ENCODE results near the gene ABR.
A peak's percentile ranks its signal among the peaks of the same experiment; 100 is the strongest.

Gene ABR

DNA sequence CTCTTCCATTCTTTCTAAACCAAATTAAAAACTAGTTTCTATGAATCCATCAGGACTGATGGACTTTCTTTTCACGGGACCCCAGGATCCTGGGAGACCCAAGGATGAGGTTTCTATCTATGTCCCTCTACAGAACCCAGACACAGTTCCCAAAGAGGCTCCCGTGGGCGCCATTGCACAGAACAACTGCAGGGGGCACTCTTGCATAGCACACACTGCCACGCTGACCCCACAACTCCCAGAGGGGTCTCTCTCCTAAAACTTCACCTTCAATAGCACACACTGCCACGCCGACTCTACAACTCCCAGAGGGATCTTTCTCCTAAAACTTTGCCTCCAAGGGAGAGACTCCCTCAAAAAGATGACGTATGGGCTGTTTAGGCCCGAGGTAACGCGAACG, 9.0 kb downstream of the ABR start:
- H3F3A ChIP-seq (ENCODE audit: insufficient read depth, low read length): no peaks in the 10 kb centered on the region
- no peak for DNase-seq
- no peaks in the 10 kb centered on the region for H3K36me3 ChIP-seq (replicated peaks; ENCODE audit: insufficient read depth, low read length)
- H3K27me3 ChIP-seq (replicated peaks; ENCODE audit: insufficient read depth, low read length): peaks cover 89% of the 10 kb centered on the region
- no peaks in the 10 kb centered on the region for H3K9me2 ChIP-seq (replicated peaks; ENCODE audit: insufficient read depth, low read length)
- H3K4me2 ChIP-seq (ENCODE audit: low read depth, low read length): no peak overlapping the region
- H3K9ac ChIP-seq (ENCODE audit: low read length): no peak overlapping the region
- no peaks in the 10 kb centered on the region for H4K20me1 ChIP-seq (ENCODE audit: insufficient read depth, low read length)
- H3K9me3 ChIP-seq (replicated peaks; ENCODE audit: insufficient read depth, low read length): no peaks in the 10 kb centered on the region
- TF ChIP-seq EZH2phosphoT487 (IDR thresholded peaks at IDR 0.05; ENCODE audit: low read length): no peak
- TF ChIP-seq, protein P1, sequence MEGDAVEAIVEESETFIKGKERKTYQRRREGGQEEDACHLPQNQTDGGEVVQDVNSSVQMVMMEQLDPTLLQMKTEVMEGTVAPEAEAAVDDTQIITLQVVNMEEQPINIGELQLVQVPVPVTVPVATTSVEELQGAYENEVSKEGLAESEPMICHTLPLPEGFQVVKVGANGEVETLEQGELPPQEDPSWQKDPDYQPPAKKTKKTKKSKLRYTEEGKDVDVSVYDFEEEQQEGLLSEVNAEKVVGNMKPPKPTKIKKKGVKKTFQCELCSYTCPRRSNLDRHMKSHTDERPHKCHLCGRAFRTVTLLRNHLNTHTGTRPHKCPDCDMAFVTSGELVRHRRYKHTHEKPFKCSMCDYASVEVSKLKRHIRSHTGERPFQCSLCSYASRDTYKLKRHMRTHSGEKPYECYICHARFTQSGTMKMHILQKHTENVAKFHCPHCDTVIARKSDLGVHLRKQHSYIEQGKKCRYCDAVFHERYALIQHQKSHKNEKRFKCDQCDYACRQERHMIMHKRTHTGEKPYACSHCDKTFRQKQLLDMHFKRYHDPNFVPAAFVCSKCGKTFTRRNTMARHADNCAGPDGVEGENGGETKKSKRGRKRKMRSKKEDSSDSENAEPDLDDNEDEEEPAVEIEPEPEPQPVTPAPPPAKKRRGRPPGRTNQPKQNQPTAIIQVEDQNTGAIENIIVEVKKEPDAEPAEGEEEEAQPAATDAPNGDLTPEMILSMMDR (IDR thresholded peaks at IDR 0.05; ENCODE audit: low read length): peak; percentile 19; the same call in 1 of the 2 replicates
- H3K79me2 ChIP-seq (ENCODE audit: low read length): no peaks in the 10 kb centered on the region
- H2AFZ ChIP-seq (ENCODE audit: low read length): no peak overlapping the region
- no peak overlapping the region for H3K4me3 ChIP-seq (ENCODE audit: low read length)
- no peak overlapping the region for H3K27ac ChIP-seq (ENCODE audit: low read length)
- no peaks in the 10 kb centered on the region for H3K4me1 ChIP-seq (ENCODE audit: low read length)

DNA sequence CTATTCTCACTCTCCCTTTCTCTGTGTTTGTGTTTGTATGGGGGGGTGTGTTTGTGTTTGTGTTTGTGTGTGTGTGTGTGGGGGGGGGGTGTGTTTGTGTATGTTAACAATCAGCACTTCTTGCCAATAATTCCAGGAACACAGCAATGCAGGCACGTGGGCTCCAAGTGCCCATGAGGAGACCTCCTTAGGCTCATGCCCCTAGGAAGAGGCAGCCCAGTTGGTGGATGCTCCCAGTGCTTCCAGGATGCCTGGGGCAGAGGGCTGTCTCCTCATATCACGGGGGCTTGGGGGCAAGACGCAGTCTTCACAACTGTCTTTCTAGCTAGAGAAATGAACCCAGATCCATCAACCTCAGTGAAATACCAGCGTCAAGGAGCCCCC, 9.9 kb downstream of the ABR start:
- H3K4me3 ChIP-seq (ENCODE audit: low read length): no peak overlapping the region
- DNase-seq: no peak
- no peaks in the 10 kb centered on the region for H4K20me1 ChIP-seq (ENCODE audit: insufficient read depth, low read length)
- no peaks in the 10 kb centered on the region for H3K36me3 ChIP-seq (replicated peaks; ENCODE audit: insufficient read depth, low read length)
- H3F3A ChIP-seq (ENCODE audit: insufficient read depth, low read length): no peaks in the 10 kb centered on the region
- TF ChIP-seq EZH2phosphoT487 (IDR thresholded peaks at IDR 0.05; ENCODE audit: low read length) (no peak), EZH2 (optimal IDR thresholded peaks at IDR 0.05; ENCODE audit: low read depth, low read length) (no peak)
- TF ChIP-seq, protein P1 (IDR thresholded peaks at IDR 0.05; ENCODE audit: low read length): no peak
- H3K9ac ChIP-seq (ENCODE audit: low read length): no peak overlapping the region
- peaks cover 91% of the 10 kb centered on the region for H3K27me3 ChIP-seq (replicated peaks; ENCODE audit: insufficient read depth, low read length)
- no peak overlapping the region for H2AFZ ChIP-seq (ENCODE audit: low read length)
- no peaks in the 10 kb centered on the region for H3K9me3 ChIP-seq (replicated peaks; ENCODE audit: insufficient read depth, low read length)
- no peaks in the 10 kb centered on the region for H3K9me2 ChIP-seq (replicated peaks; ENCODE audit: insufficient read depth, low read length)
- H3K4me1 ChIP-seq (ENCODE audit: low read length): no peaks in the 10 kb centered on the region
- H3K4me2 ChIP-seq (ENCODE audit: low read depth, low read length): no peak overlapping the region
- no peaks in the 10 kb centered on the region for H3K79me2 ChIP-seq (ENCODE audit: low read length)
- H3K27ac ChIP-seq (ENCODE audit: low read length): no peak overlapping the region

DNA sequence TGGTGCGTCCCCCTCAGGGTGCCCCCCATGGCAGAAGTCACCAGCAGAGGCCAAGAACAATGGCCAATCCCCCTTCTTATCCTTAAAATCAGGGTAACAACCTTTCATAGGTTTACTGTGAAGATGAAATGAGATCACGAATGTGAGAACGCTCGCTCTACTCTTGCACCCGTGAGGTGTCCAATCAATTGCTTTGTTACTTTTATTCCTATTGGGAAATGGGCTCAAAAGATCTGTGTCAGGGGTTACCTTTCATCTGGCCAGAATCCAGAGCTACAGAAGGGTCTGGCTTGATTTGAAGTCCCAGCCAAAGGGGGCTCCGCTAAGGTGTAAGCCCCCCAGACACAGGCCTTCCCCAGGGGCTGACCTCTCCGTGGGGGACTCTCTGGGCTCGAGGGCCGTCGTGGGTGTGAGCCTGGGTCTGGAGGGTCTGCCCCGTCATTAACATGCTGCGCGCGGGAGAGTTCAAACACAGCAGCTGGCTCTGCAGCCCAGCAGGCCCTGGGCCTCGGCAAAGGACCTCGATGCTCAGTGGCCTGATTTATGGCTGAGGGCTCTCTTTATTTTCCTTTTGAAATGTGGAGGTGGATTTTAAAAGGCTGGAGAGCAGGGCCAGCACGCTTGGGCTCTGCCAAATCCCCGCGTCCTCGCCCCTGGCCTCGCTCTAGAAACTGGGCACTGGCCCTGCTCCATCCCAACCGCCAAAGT, 10.4 kb downstream of the ABR start:
- peaks cover 92% of the 10 kb centered on the region for H3K27me3 ChIP-seq (replicated peaks; ENCODE audit: insufficient read depth, low read length)
- DNase-seq: no peak
- no peak overlapping the region for H3K27ac ChIP-seq (ENCODE audit: low read length)
- H3K4me1 ChIP-seq (ENCODE audit: low read length): no peaks in the 10 kb centered on the region
- H4K20me1 ChIP-seq (ENCODE audit: insufficient read depth, low read length): no peaks in the 10 kb centered on the region
- H3K79me2 ChIP-seq (ENCODE audit: low read length): no peaks in the 10 kb centered on the region
- no peaks in the 10 kb centered on the region for H3F3A ChIP-seq (ENCODE audit: insufficient read depth, low read length)
- H3K9ac ChIP-seq (ENCODE audit: low read length): no peak overlapping the region
- no peaks in the 10 kb centered on the region for H3K9me2 ChIP-seq (replicated peaks; ENCODE audit: insufficient read depth, low read length)
- no peak overlapping the region for H3K4me3 ChIP-seq (ENCODE audit: low read length)
- H2AFZ ChIP-seq (ENCODE audit: low read length): no peak overlapping the region
- no peaks in the 10 kb centered on the region for H3K36me3 ChIP-seq (replicated peaks; ENCODE audit: insufficient read depth, low read length)
- TF ChIP-seq, protein P1 (IDR thresholded peaks at IDR 0.05; ENCODE audit: low read length): no peak
- TF ChIP-seq EZH2phosphoT487 (IDR thresholded peaks at IDR 0.05; ENCODE audit: low read length): no peak
- no peak for TF ChIP-seq EZH2 (optimal IDR thresholded peaks at IDR 0.05; ENCODE audit: low read depth, low read length)
- no peak overlapping the region for H3K4me2 ChIP-seq (ENCODE audit: low read depth, low read length)
- no peaks in the 10 kb centered on the region for H3K9me3 ChIP-seq (replicated peaks; ENCODE audit: insufficient read depth, low read length)

Measured in MM.1S (cell line).